Activated T-cell treated with anti-CD3 and anti-CD28 coated beads for 48 hours (primary cell): ENCODE data around the gene PFN1.
A peak's percentile ranks its signal among the peaks of the same experiment; 100 is the strongest.
"Not testable (repeated sequence)": the region's sequence is repeated elsewhere in the genome, so short reads cannot be mapped to it uniquely, and the experiment has no call there.

ENCODE experiments used
- DNase-seq: peaks from one replicate; pipeline ENCODE4 v3.0.0-alpha.2; 2020; ENCODE audit warnings: low read depth

Gene PFN1

GRCh38 chr17:4945176-4945943 is 3.0 kb downstream of the PFN1 start:
- DNase-seq = peak; percentile 80

GRCh38 chr17:4944554-4945175 is 3.7 kb downstream of the PFN1 start:
- peak; percentile 44 for DNase-seq

- DNase-seq = peak; percentile 42
These were observed 4.2 kb downstream of the PFN1 start for GRCh38 chr17:4944163-4944553.

- no peak for DNase-seq
These were observed 5.4 kb downstream of the PFN1 start for GRCh38 chr17:4942760-4943508.

- no peak for DNase-seq
These were observed 7.1 kb downstream of the PFN1 start for GRCh38 chr17:4941319-4941610.

GRCh38 chr17:4940555-4941318 is 7.6 kb downstream of the PFN1 start:
- peak; percentile 43 for DNase-seq

- DNase-seq = peak; percentile 97
These were observed 8.4 kb downstream of the PFN1 start, which contains the start of the genes RNF167 and SLC25A11 for GRCh38 chr17:4939796-4940554. RNF167 (plus strand) TSS chr17:4940268; CDS start chr17:4940910, 642 bp downstream. SLC25A11 (minus strand) TSS chr17:4940046; CDS start chr17:4939910, 136 bp downstream.

GRCh38 chr17:4939546-4939795 is 8.9 kb downstream of the PFN1 start:
- DNase-seq = no peak

GRCh38 chr17:4938688-4939545 is 9.4 kb downstream of the PFN1 start:
- DNase-seq = no peak

GRCh38 chr17:4938069-4938491 is 10.2 kb downstream of the PFN1 start:
- DNase-seq = no peak

- no peak for DNase-seq
These were observed 10.8 kb downstream of the PFN1 start for GRCh38 chr17:4937553-4937952.

- DNase-seq = no peak
These were observed 11.9 kb downstream of the PFN1 start for GRCh38 chr17:4936436-4936835.

- no peak for DNase-seq
These were observed 12.7 kb downstream of the PFN1 start for GRCh38 chr17:4935650-4936049.

- no peak for DNase-seq
These were observed 14.0 kb downstream of the PFN1 start for GRCh38 chr17:4934173-4934979.

- no peak for DNase-seq
These were observed 14.7 kb downstream of the PFN1 start for GRCh38 chr17:4933646-4934045.

- no peak for DNase-seq
These were observed 15.6 kb downstream of the PFN1 start for GRCh38 chr17:4932756-4933155.

GRCh38 chr17:4931963-4932362 is 16.4 kb downstream of the PFN1 start, which contains the start of gene GP1BA:
GP1BA (plus strand) TSS chr17:4932277; CDS start chr17:4932605, 328 bp downstream.
- no peak for DNase-seq

GRCh38 chr17:4928881-4929280 is 19.4 kb downstream of the PFN1 start:
- DNase-seq = no peak

- DNase-seq = not testable (repeated sequence)
These were observed 21.6 kb downstream of the PFN1 start for GRCh38 chr17:4926577-4927335.
